ENCODE measurements around the gene ATP1B1.
A peak's percentile ranks its signal among the peaks of the same experiment; 100 is the strongest.

Gene ATP1B1

GRCh38 chr1:169092399-169092798, 14.1 kb upstream of the ATP1B1 start:
- no peaks in the 10 kb centered on the region for H3K36me3 ChIP-seq (ENCODE audit: control insufficient read depth in 2 of 2, insufficient read depth in 2 of 2, low read length in 2 of 2)
- H3K4me3 ChIP-seq (ENCODE audit: low read length in 2 of 2): no peak overlapping the region
- H3K27ac ChIP-seq (ENCODE audit: low read depth in 2 of 2, low read length in 2 of 2): no peak overlapping the region
- no peaks in the 10 kb centered on the region for H3K27me3 ChIP-seq (ENCODE audit: control insufficient read depth in 2 of 2, insufficient read depth in 2 of 2, low read length in 2 of 2)
- no peak overlapping the region for H3K9ac ChIP-seq (ENCODE audit: low read depth in 1 of 2, low read length in 2 of 2)
- H3K9me3 ChIP-seq (ENCODE audit: control insufficient read depth in 2 of 2, low read length in 2 of 2): no peaks in the 10 kb centered on the region
- H3K4me1 ChIP-seq (ENCODE audit: control insufficient read depth in 2 of 2, insufficient read depth in 2 of 2, low read length in 2 of 2): peaks cover 5 to 7% of the 10 kb centered on the region in 2 donors

GRCh38 chr1:169094897-169095569, 11.5 kb upstream of the ATP1B1 start:
- Histone ChIP-seq H3K4me1 (ENCODE audit: control insufficient read depth in 2 of 2, insufficient read depth in 2 of 2, low read length in 2 of 2) (peaks cover 5 to 7% of the 10 kb centered on the region in 2 donors), H3K36me3 (ENCODE audit: control insufficient read depth in 2 of 2, insufficient read depth in 2 of 2, low read length in 2 of 2) (no peaks in the 10 kb centered on the region), H3K4me3 (ENCODE audit: low read length in 2 of 2) (no peak overlapping the region), H3K9me3 (ENCODE audit: control insufficient read depth in 2 of 2, low read length in 2 of 2) (no peaks in the 10 kb centered on the region), H3K27ac (ENCODE audit: low read depth in 2 of 2, low read length in 2 of 2) (no peak overlapping the region), H3K27me3 (ENCODE audit: control insufficient read depth in 2 of 2, insufficient read depth in 2 of 2, low read length in 2 of 2) (no peaks in the 10 kb centered on the region), H3K9ac (ENCODE audit: low read depth in 1 of 2, low read length in 2 of 2) (no peak overlapping the region)

- Histone ChIP-seq H3K27me3 (ENCODE audit: control insufficient read depth in 2 of 2, insufficient read depth in 2 of 2, low read length in 2 of 2) (no peaks in the 10 kb centered on the region), H3K9ac (ENCODE audit: low read depth in 1 of 2, low read length in 2 of 2) (no peak overlapping the region), H3K4me3 (ENCODE audit: low read length in 2 of 2) (no peak overlapping the region), H3K36me3 (ENCODE audit: control insufficient read depth in 2 of 2, insufficient read depth in 2 of 2, low read length in 2 of 2) (no peaks in the 10 kb centered on the region), H3K27ac (ENCODE audit: low read depth in 2 of 2, low read length in 2 of 2) (no peak overlapping the region), H3K9me3 (ENCODE audit: control insufficient read depth in 2 of 2, low read length in 2 of 2) (no peaks in the 10 kb centered on the region), H3K4me1 (ENCODE audit: control insufficient read depth in 2 of 2, insufficient read depth in 2 of 2, low read length in 2 of 2) (peaks cover 19 to 33% of the 10 kb centered on the region in 2 donors)
These were observed 8.1 kb upstream of the ATP1B1 start for GRCh38 chr1:169098380-169098779.

DNA sequence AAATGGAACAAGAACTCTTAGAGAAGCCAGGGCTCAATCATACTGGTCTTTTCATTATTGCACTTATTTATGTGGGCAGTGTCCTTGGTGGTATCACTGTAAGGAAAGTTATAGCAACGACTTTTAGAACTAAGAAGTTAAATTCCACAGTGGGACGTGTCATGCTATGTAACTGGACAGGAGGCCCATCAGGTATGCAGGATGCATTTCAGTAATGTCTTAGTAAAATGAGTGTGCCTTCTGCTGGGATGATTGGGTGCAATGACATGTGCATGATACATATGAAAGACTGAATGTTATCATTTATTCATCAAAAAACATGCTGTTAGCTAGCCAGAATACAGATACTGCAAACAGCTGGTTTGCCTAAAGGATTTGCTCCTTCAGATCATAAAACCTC, 6.9 kb upstream of the ATP1B1 start:
- H3K36me3 ChIP-seq (ENCODE audit: control insufficient read depth in 2 of 2, insufficient read depth in 2 of 2, low read length in 2 of 2): no peaks in the 10 kb centered on the region
- H3K4me3 ChIP-seq (ENCODE audit: low read length in 2 of 2): no peak overlapping the region
- H3K9ac ChIP-seq (ENCODE audit: low read depth in 1 of 2, low read length in 2 of 2): no peak overlapping the region
- H3K27me3 ChIP-seq (ENCODE audit: control insufficient read depth in 2 of 2, insufficient read depth in 2 of 2, low read length in 2 of 2): no peaks in the 10 kb centered on the region
- no peaks in the 10 kb centered on the region for H3K9me3 ChIP-seq (ENCODE audit: control insufficient read depth in 2 of 2, low read length in 2 of 2)
- no peak overlapping the region for H3K27ac ChIP-seq (ENCODE audit: low read depth in 2 of 2, low read length in 2 of 2)
- H3K4me1 ChIP-seq (ENCODE audit: control insufficient read depth in 2 of 2, insufficient read depth in 2 of 2, low read length in 2 of 2): peaks cover 28 to 45% of the 10 kb centered on the region in 2 donors

DNA sequence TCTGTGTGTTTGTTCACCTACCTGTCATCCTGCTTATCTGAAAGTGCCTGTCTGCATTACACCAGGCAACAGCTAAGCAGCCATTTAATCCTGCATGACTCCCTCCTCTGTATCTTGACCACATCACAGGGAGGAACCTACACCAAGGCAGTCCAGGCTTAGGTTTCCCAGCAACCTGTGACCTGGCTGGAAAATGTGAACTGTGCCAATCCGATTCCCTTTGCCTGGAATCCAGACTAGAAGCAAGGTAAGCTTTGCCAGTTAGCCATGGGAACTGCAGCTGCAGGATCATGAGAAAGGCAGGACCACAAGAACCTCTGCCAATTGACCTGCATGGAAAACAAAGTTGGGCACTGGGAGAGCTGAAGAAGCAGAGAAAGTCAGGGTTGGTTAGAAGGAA, 6.3 kb upstream of the ATP1B1 start:
- Histone ChIP-seq H3K4me1 (ENCODE audit: control insufficient read depth in 2 of 2, insufficient read depth in 2 of 2, low read length in 2 of 2) (peaks cover 31 to 47% of the 10 kb centered on the region in 2 donors), H3K27ac (ENCODE audit: low read depth in 2 of 2, low read length in 2 of 2) (peak overlapping the region; percentile 20 to 85), H3K9me3 (ENCODE audit: control insufficient read depth in 2 of 2, low read length in 2 of 2) (no peaks in the 10 kb centered on the region), H3K27me3 (ENCODE audit: control insufficient read depth in 2 of 2, insufficient read depth in 2 of 2, low read length in 2 of 2) (no peaks in the 10 kb centered on the region), H3K9ac (ENCODE audit: low read depth in 1 of 2, low read length in 2 of 2) (peak overlapping the region in 1 of 2 donors; percentile 5), H3K36me3 (ENCODE audit: control insufficient read depth in 2 of 2, insufficient read depth in 2 of 2, low read length in 2 of 2) (no peaks in the 10 kb centered on the region), H3K4me3 (ENCODE audit: low read length in 2 of 2) (peak overlapping the region in 1 of 2 donors; percentile 34)

GRCh38 chr1:169100651-169101088, 5.8 kb upstream of the ATP1B1 start:
- H3K4me1 ChIP-seq (ENCODE audit: control insufficient read depth in 2 of 2, insufficient read depth in 2 of 2, low read length in 2 of 2): peaks cover 32 to 48% of the 10 kb centered on the region in 2 donors
- peak overlapping the region; percentile 85 to 92 for H3K27ac ChIP-seq (ENCODE audit: low read depth in 2 of 2, low read length in 2 of 2)

DNA sequence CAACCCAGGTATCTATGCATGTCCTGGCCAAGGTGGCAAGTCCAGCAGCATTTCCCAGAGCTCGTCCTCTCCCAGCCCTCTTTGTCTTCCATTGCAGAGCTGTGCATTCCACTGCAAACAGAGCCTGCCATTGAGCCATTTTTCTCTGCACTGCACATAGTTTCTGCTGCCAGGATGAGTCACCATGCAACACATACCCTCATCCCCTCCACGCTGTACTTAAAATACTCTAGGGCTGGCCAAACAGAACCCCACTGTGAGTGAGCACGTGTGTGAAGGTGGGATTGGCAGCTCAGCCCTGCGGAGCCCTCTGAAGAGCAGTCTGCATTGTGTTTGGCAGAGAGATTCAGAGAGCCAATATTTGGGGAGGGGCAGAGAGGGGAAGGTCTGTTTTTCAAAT, 3.9 kb upstream of the ATP1B1 start:
- Histone ChIP-seq H3K4me1 (ENCODE audit: control insufficient read depth in 2 of 2, insufficient read depth in 2 of 2, low read length in 2 of 2) (peaks cover 32 to 48% of the 10 kb centered on the region in 2 donors), H3K36me3 (ENCODE audit: control insufficient read depth in 2 of 2, insufficient read depth in 2 of 2, low read length in 2 of 2) (no peaks in the 10 kb centered on the region), H3K27me3 (ENCODE audit: control insufficient read depth in 2 of 2, insufficient read depth in 2 of 2, low read length in 2 of 2) (no peaks in the 10 kb centered on the region), H3K4me3 (ENCODE audit: low read length in 2 of 2) (peak overlapping the region; percentile 68 to 74), H3K9ac (ENCODE audit: low read depth in 1 of 2, low read length in 2 of 2) (peak overlapping the region; percentile 60 to 69), H3K27ac (ENCODE audit: low read depth in 2 of 2, low read length in 2 of 2) (peak overlapping the region; percentile 85 to 92), H3K9me3 (ENCODE audit: control insufficient read depth in 2 of 2, low read length in 2 of 2) (no peaks in the 10 kb centered on the region)

More at GRCh38 chr1:169100651-169101088, 5.8 kb upstream of the ATP1B1 start:
- Histone ChIP-seq H3K4me3 (ENCODE audit: low read length in 2 of 2) (peak overlapping the region in 1 of 2 donors; percentile 68), H3K27me3 (ENCODE audit: control insufficient read depth in 2 of 2, insufficient read depth in 2 of 2, low read length in 2 of 2) (no peaks in the 10 kb centered on the region), H3K9ac (ENCODE audit: low read depth in 1 of 2, low read length in 2 of 2) (peak overlapping the region in 1 of 2 donors; percentile 5), H3K9me3 (ENCODE audit: control insufficient read depth in 2 of 2, low read length in 2 of 2) (no peaks in the 10 kb centered on the region), H3K36me3 (ENCODE audit: control insufficient read depth in 2 of 2, insufficient read depth in 2 of 2, low read length in 2 of 2) (no peaks in the 10 kb centered on the region)

DNA sequence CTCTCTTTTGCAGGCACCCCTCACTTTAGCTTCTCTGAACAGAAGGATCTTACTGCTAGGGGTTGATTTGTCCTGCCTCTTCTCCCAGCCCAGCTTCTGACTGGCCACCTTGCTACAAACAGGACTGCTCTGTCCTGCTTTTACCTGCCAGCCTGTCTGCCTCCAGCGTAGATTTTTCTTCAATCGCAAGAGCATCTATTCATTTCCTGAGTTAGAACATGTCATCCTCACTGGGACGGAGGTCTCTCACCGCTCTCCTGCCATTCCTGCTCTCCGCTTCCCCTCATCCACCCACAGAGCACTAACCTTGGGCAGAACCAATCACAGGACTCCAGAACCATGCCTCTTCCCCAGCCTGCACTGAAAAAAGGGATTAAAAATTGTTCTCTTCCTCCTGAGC, 3.5 kb upstream of the ATP1B1 start:
- peak overlapping the region; percentile 60 to 69 for H3K9ac ChIP-seq (ENCODE audit: low read depth in 1 of 2, low read length in 2 of 2)

DNA sequence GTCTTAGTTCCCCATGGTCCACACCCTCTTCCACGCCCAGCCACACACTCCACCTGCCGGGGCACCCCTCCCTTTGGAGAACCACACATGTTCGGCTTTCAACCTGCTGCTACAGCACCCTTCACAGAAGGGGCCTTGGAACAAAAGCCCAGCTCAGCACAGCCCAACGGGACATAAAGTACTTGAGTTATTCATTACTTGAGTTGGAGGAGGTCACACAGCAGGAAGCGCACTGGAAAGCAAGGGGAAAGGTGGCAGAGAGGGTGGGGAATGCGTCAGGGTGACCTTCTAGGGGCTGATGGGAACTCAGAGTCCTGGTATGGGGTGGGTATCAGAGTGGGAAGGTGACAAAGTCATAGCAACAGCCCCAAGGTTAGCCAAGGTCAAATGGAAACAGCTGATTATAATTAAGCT, 3.0 kb upstream of the ATP1B1 start:
- Histone ChIP-seq H3K27me3 (ENCODE audit: control insufficient read depth in 2 of 2, insufficient read depth in 2 of 2, low read length in 2 of 2) (no peaks in the 10 kb centered on the region), H3K36me3 (ENCODE audit: control insufficient read depth in 2 of 2, insufficient read depth in 2 of 2, low read length in 2 of 2) (peaks cover 0 to 3% of the 10 kb centered on the region in 2 donors), H3K4me1 (ENCODE audit: control insufficient read depth in 2 of 2, insufficient read depth in 2 of 2, low read length in 2 of 2) (peaks cover 34 to 48% of the 10 kb centered on the region in 2 donors), H3K9ac (ENCODE audit: low read depth in 1 of 2, low read length in 2 of 2) (peak overlapping the region; percentile 60 to 69), H3K9me3 (ENCODE audit: control insufficient read depth in 2 of 2, low read length in 2 of 2) (no peaks in the 10 kb centered on the region), H3K4me3 (ENCODE audit: low read length in 2 of 2) (peak overlapping the region; percentile 68 to 74), H3K27ac (ENCODE audit: low read depth in 2 of 2, low read length in 2 of 2) (peak overlapping the region; percentile 85 to 92)

More for the DNA sequence above, 3.5 kb upstream of the ATP1B1 start:
- Histone ChIP-seq H3K36me3 (ENCODE audit: control insufficient read depth in 2 of 2, insufficient read depth in 2 of 2, low read length in 2 of 2) (no peaks in the 10 kb centered on the region), H3K27me3 (ENCODE audit: control insufficient read depth in 2 of 2, insufficient read depth in 2 of 2, low read length in 2 of 2) (no peaks in the 10 kb centered on the region), H3K4me1 (ENCODE audit: control insufficient read depth in 2 of 2, insufficient read depth in 2 of 2, low read length in 2 of 2) (peaks cover 32 to 48% of the 10 kb centered on the region in 2 donors), H3K27ac (ENCODE audit: low read depth in 2 of 2, low read length in 2 of 2) (peak overlapping the region; percentile 85 to 92), H3K4me3 (ENCODE audit: low read length in 2 of 2) (peak overlapping the region; percentile 68 to 74), H3K9me3 (ENCODE audit: control insufficient read depth in 2 of 2, low read length in 2 of 2) (no peaks in the 10 kb centered on the region)

- Histone ChIP-seq H3K27me3 (ENCODE audit: control insufficient read depth in 2 of 2, insufficient read depth in 2 of 2, low read length in 2 of 2) (no peaks in the 10 kb centered on the region), H3K36me3 (ENCODE audit: control insufficient read depth in 2 of 2, insufficient read depth in 2 of 2, low read length in 2 of 2) (peaks cover 0 to 6% of the 10 kb centered on the region in 2 donors), H3K27ac (ENCODE audit: low read depth in 2 of 2, low read length in 2 of 2) (peak overlapping the region; percentile 85 to 92), H3K4me3 (ENCODE audit: low read length in 2 of 2) (peak overlapping the region; percentile 72 to 85), H3K4me1 (ENCODE audit: control insufficient read depth in 2 of 2, insufficient read depth in 2 of 2, low read length in 2 of 2) (peaks cover 45 to 60% of the 10 kb centered on the region in 2 donors), H3K9me3 (ENCODE audit: control insufficient read depth in 2 of 2, low read length in 2 of 2) (no peaks in the 10 kb centered on the region), H3K9ac (ENCODE audit: low read depth in 1 of 2, low read length in 2 of 2) (peak overlapping the region; percentile 63 to 69)
These were observed 1.4 kb upstream of the ATP1B1 start for GRCh38 chr1:169105087-169105433.
